Right lobe of liver (tissue), 4 donors: ENCODE data around the gene CEP128.

Experiments used
- CTCF ChIP-seq, 4 donors: fragments of 200-600 bp in 3 of 4; fragments of 450-650 bp in 1 of 4; IDR thresholded peaks; one replicate each; pipeline versions ENCODE4 v1.5.1 to v1.8.0; 2016 to 2022; ENCODE audit warnings: antibody characterized with exemption in 4 of 4, mild to moderate bottlenecking in 2 of 4
- POLR2A ChIP-seq: fragments of 450-650 bp; IDR thresholded peaks from one replicate; pipeline ENCODE4 v1.6.1; 2017; ENCODE audit warnings: antibody characterized with exemption, mild to moderate bottlenecking
- donor health status: DM: no; HTN: no; CAD: no.
- donor health status: DM: no; HTN: no; CAD: no.
- donor health status: DM: no; HTN: yes; CAD: no.

GRCh38 chr14:80554139-80554538, 387.4 kb downstream of the CEP128 start:
- TF ChIP-seq CTCF (IDR thresholded peaks at IDR 0.05) (no peak), POLR2A (no peak)
